GM18520 (cell line): ENCODE data around the gene PTH.

Experiments used
- ATAC-seq: cut with Tn5 transposase; IDR thresholded peaks from one replicate; pipeline ENCODE4 v1.9.1; 2021; ENCODE audit not compliant: unreplicated experiment

The PTH gene

GRCh38 chr11:13495929-13496328 lies at the start of gene PTH:
Gene PTH, minus strand, starts transcription at chr11:13495997. Its CDS starts 3,142 bp downstream, at chr11:13492855.
- ATAC-seq = no peak

GRCh38 chr11:13538044-13538443 lies 42.2 kb upstream of the PTH start:
- no peak for ATAC-seq

DNA sequence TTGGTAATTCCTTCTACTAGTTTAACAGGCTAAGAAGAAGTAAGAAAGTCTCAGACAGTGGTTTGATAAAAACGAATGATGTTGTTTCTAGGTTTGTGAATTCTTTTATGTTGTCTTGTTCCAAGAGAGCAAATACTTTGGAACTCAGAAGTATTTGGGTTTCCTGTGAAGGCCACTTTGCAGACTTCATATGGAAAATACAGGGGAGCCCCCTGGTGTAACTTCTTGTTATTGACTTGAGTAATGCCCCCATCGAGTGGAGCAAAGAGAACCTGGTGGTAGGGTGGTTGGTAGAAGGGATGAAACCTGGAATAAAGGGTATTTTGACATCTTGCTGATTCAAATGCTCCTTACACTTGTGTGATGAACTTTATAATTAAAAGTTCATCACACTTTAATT lies 40.0 kb upstream of the PTH start:
- ATAC-seq = no peak

GRCh38 chr11:13534358-13534757 lies 38.6 kb upstream of the PTH start:
- ATAC-seq = no peak

GRCh38 chr11:13525257-13525656 lies 29.5 kb upstream of the PTH start:
- no peak for ATAC-seq

DNA sequence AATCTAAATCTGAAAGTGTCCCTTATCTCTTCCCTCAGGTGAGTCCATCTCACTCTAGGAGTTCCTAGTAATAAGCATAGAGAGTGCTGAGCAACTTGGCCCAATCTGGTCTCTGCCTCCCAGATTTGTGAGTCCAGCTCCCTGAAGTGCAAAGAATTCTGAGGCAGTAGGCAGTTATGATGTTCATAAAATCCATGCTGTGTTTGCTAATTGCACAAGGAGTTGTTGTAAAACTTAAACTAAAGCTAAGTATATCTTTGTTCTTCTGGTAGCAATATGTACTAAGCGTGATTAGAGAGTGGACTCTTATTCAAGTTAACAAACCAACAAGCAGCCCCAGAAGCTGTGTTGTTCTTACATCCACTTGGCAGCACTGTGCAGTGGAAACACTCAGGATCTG lies 7.6 kb upstream of the PTH start:
- no peak for ATAC-seq

DNA sequence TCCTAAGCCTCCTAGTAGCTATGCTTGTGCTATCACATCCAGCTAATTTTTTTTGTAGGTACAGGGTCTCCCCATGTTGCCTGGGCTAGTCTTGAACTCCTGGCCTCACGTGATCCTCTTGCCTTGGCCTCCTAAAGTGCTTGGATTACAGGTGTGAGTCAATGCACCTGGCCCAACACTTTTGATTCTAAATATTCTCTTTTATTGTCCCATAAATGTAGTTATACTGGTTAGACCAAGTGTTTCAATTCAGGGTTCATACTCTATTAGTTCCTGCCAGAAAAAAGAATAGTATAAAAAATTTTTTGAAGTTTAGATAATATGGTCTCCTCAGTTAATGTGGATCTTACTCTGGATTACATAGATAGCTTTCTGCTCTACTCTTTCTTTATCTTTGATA lies 6.7 kb upstream of the PTH start:
- no peak for ATAC-seq

- no peak for ATAC-seq
Measured at GRCh38 chr11:13494051-13494450, 1.7 kb downstream of the PTH start.

- peak; percentile 61 for ATAC-seq
Measured at GRCh38 chr11:13487661-13488030, 8.2 kb downstream of the PTH start.

DNA sequence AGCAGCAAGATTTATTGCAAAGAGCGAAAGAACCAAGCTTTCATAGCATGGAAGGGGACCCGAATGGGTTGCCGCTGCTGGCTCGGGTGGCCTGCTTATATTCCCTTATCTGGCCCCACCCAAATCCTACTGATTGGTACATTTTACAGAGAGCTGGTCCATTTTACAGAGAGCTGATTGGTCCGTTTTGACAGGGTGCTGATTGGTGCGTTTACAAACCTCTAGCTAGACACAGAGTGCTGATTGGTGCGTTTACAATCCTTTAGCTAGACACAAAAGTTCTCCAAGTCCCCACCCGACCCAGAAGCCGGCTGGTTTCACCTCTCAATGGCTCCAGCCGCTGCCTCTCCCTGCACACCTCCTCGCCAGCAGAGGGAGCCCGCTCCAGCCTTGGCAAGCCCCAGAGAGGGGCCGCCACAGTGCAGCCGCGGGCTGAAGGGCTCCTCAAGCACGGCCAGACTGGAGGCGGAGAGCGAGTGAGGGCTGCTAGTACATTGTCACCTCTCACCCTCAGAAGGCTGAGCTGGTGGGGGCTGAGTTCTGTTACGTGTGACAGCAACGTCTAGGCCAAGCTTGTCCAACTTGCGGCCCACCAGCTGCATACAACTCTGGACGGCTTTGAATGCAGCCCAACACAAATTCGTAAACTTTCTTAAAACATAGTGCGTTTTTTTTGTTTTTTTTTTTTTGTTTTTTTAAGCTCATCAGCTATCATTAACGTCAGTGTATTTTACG lies 8.7 kb downstream of the PTH start:
- peak; percentile 86 for ATAC-seq

GRCh38 chr11:13480198-13480597 lies 15.6 kb downstream of the PTH start:
- ATAC-seq = no peak

- ATAC-seq = no peak
Measured at GRCh38 chr11:13479688-13480087, 16.1 kb downstream of the PTH start.

DNA sequence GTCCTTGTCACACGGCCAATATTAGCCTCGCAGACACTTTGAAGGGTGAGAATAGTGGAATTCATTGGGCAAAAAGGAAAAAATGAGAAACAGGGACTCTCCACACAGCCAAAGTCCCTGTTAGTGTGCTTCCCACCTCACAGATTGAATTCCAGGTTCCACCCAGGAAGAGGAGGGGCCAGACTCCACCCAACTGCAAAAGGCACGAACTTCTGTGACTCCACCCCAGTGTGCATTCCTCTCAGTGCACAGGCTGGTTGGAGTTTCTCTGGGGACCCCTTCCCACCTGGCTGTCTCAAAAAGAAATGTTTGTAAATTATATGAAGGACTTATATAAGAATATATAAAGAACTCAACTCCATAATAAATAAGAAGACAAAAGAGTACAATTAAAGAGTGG lies 20.7 kb downstream of the PTH start:
- no peak for ATAC-seq

GRCh38 chr11:13473013-13473722 lies 22.6 kb downstream of the PTH start:
- ATAC-seq = no peak

- no peak for ATAC-seq
Measured at GRCh38 chr11:13468750-13469149, 27.0 kb downstream of the PTH start.

DNA sequence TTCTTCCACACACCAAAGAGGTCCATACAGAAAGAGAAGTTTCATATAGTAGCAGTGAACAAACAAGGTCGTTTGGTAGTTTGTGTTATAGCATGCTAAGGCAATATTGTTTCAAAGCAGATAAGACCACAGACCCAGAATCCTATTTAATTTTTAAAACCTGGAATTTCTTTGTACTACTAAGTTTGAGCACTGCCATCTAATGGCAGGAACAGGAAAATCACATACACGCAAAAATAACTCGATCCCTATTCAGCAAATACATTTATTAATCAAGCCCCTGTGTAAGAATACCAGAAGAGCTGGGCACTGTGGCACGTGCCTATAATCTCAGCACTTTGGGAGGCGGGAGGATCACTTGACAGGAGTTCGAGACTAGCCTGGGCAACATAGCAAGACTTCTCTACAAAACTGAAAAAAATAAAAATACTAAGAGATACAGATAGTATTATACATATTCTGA lies 29.9 kb downstream of the PTH start:
- no peak for ATAC-seq

- no peak for ATAC-seq
Measured at GRCh38 chr11:13463779-13464290, 32.0 kb downstream of the PTH start.

DNA sequence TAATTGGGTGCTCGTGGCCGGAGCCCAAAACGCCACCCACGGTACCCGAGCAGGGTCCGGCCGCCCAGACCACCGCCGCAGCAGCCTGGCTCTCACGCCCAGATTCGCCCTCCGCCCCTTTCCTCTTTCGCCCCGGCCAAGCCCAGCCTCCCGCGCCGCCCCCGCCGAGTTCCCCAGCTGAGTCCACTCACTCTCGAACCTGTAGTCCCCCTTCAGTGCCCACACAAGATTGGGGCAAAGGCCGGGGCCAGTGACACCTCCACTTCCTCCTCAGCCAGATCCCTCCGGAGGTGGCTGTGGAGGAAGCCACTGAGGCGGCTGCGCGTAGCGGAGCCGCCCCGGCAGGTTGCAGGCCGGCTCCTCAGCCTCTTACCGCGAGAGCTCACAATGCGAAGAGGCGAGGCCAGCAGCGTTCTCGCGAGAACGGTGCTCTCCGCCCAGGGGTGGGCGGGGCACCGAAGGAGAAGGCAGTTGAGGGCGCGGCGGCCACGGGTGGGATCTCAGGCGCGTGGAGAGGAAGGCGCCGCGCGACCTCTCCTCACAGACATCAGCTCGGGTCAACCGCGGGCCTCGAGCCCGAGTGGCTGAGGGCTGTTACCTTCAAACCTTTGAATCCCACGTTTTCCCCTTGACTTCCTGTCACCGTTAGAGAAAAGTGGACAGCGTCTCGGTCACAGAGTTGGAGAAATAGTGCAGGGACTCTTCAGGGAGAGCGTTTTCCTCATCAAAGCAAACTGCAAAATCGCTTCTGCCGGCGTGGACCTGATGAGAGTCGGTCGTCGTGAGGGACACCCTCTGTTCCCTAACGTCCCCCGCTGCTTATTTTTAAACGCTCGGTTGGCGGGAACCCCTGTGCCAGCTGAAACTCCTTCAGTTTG lies 32.7 kb downstream of the PTH start, which contains the start of gene BTBD10:
Gene BTBD10 (minus strand): TSS at position 322 of the 878 bp plus-strand sequence. CDS start 18,098 bp downstream, outside the sequence.
- peak; percentile 98 for ATAC-seq

- ATAC-seq = peak; percentile 6
Measured at GRCh38 chr11:13462311-13462900, 33.4 kb downstream of the PTH start.

DNA sequence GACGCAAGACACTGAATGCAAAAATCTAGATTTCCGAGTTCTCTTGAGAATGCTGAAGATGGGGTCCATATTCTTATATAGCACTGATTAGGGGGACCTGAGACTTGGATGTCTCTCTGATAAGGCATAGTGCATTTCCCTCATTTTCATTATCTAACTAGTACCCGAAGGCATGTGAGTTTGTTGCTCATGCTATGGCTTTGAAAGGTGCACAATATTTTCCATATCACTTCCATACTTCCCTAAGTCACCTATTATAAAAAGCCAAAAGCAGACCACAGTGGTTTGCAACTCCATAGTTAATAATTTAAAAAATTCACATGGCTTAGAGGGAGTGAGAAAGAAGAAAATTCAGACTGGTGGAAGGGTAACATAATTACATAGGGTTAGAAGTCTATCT lies 34.5 kb downstream of the PTH start:
- ATAC-seq = no peak
